K562 (cell line): ENCODE measurements around the gene SCAANT1. TPM values are rescaled to one million over a fixed set of nuclear protein-coding genes. Genes with fewer than 3 reads are reported as not detected.

Source experiments
- ATAC-seq: fragments of 200-7000 bp; cut with Tn5 transposase; 3 replicates; pipeline ENCODE4 v1.9.1; 2020; ENCODE audit warnings: moderate library complexity
- BruUV-seq: library from RNA; stranded (reverse); fragments of 400-500 nt; replicated peaks from 2 replicates; lab custom pipeline; 2021; lab: Mats Ljungman, UMichigan
- CTCF ChIA-PET: fragments of 300-600 bp; formaldehyde crosslinking; extraction: SDS; loops from one replicate; lab custom pipeline; 2021; ENCODE audit warnings: low intra/inter-chr PET ratio; lab: Yijun Ruan, JAX
- POLR2A ChIA-PET: fragments of 300-600, 350-650 bp; sonication (Branson Sonifier 250); formaldehyde crosslinking; extraction: SDS; loops from one replicate; lab custom pipeline; 2021; ENCODE audit warnings: antibody characterized with exemption, inconsistent platforms; lab: Yijun Ruan, JAX
- DNase-seq, 4 experiments: peaks; one replicate each; pipeline versions ENCODE4 v3.0.0 to v3.0.0-alpha.2; 2011 to 2018; ENCODE audit warnings: low spot score in 3 of 4, mixed read lengths in 3 of 4; ENCODE audit errors: extremely low read depth in 1 of 4
- FAIRE-seq: peaks from 2 replicates; lab custom pipeline; 2011; peaks lifted over from hg19 to GRCh38; lab: Jason Lieb, UNC
- H2AFZ ChIP-seq: 2 replicates; pipeline ENCODE4 v1.6.0; 2011; ENCODE audit warnings: low read depth, low read length, control low read depth, inconsistent platforms
- H3K27ac ChIP-seq: fragments of 200-600 bp; 3 replicates; pipeline ENCODE4 v1.8.0; 2011; ENCODE audit warnings: low read depth, mild to moderate bottlenecking, control low read depth, inconsistent platforms, low read length, moderate library complexity, mixed read lengths; ENCODE audit errors: extremely low read depth
- H3K27me3 ChIP-seq, 2 experiments: fragments of 300-600 bp in 1 of 2; 2 replicates in 1 of 2; 3 replicates in 1 of 2; pipeline versions ENCODE4 v1.6.0 to v1.8.0; 2011; ENCODE audit warnings: inconsistent platforms in 2 of 2, low read length in 2 of 2, mild to moderate bottlenecking in 1 of 2, mixed read lengths in 1 of 2, moderate library complexity in 1 of 2; ENCODE audit not compliant: control insufficient read depth in 2 of 2, insufficient read depth in 2 of 2
- H3K36me3 ChIP-seq: fragments of 300-600 bp; 3 replicates; pipeline ENCODE4 v1.8.0; 2011; ENCODE audit warnings: mild to moderate bottlenecking, low read length, inconsistent platforms; ENCODE audit not compliant: control insufficient read depth, insufficient read depth
- H3K4me1 ChIP-seq, 2 experiments: fragments of 200-600 bp in 1 of 2; replicated peaks in 1 of 2; 2 replicates in 1 of 2; 3 replicates in 1 of 2; pipeline versions ENCODE4 v1.5.1 to v1.8.0; 2011; ENCODE audit warnings: inconsistent platforms in 2 of 2, low read length in 2 of 2, mild to moderate bottlenecking in 1 of 2, mixed read lengths in 1 of 2, moderate library complexity in 1 of 2; ENCODE audit not compliant: control insufficient read depth in 2 of 2, insufficient read depth in 2 of 2
- H3K4me2 ChIP-seq: 2 replicates; pipeline ENCODE4 v1.6.1; 2011; ENCODE audit warnings: low read length, control low read depth, inconsistent platforms, mixed read lengths; ENCODE audit not compliant: insufficient read depth
- H3K4me3 ChIP-seq: fragments of 200-600 bp; sonication (generic), shearing (Covaris generic); 2 replicates; pipeline ENCODE4 v1.5.1; 2016; ENCODE audit warnings: control low read depth, inconsistent platforms
- H3K79me2 ChIP-seq: fragments of 200-600 bp; 3 replicates; pipeline ENCODE4 v1.8.0; 2011; ENCODE audit warnings: low read length, inconsistent platforms; ENCODE audit not compliant: control insufficient read depth, insufficient read depth
- H3K9ac ChIP-seq, 2 experiments: 2 replicates each; pipeline versions ENCODE4 v1.6.0 to v1.6.1; 2011; ENCODE audit warnings: low read depth in 2 of 2, low read length in 2 of 2, control low read depth in 1 of 2, inconsistent platforms in 1 of 2, mild to moderate bottlenecking in 1 of 2, mixed read lengths in 1 of 2; ENCODE audit not compliant: insufficient read depth in 1 of 2
- H3K9me1 ChIP-seq: one replicate; pipeline ENCODE4 v1.6.0; 2011; ENCODE audit warnings: inconsistent platforms, mild to moderate bottlenecking, low read length, moderate library complexity; ENCODE audit not compliant: control insufficient read depth, insufficient read depth
- H3K9me3 ChIP-seq: replicated peaks from 2 replicates; pipeline ENCODE4 v1.5.1; 2011; ENCODE audit warnings: low read depth, low read length, inconsistent platforms; ENCODE audit not compliant: control insufficient read depth, insufficient read depth
- H4K20me1 ChIP-seq: replicated peaks from 2 replicates; pipeline ENCODE4 v1.6.1; 2011; ENCODE audit warnings: low read length, inconsistent platforms, mixed read lengths; ENCODE audit not compliant: control insufficient read depth, insufficient read depth
- BACH1 ChIP-seq: fragments of 200-800 bp; sonication (Bioruptor generic); IDR thresholded peaks from 2 replicates; pipeline ENCODE4 v1.6.1; 2016; ENCODE audit warnings: missing genetic modification characterization, missing compliant biosample characterization
- ZBTB11 ChIP-seq, 3 experiments: fragments of 200-800 bp in 1 of 3; fragments of 250-450 bp in 1 of 3; fragments of 450-650 bp in 1 of 3; sonication (Bioruptor Pico) in 1 of 3; sonication (Bioruptor generic) in 1 of 3; formaldehyde crosslinking in 1 of 3; IDR thresholded peaks; 2 replicates each; pipeline versions ENCODE4 v1.6.1 to v1.8.0; 2016 to 2022; ENCODE audit warnings: mild to moderate bottlenecking in 2 of 3, missing genetic modification characterization in 2 of 3, missing compliant biosample characterization in 1 of 3, moderate library complexity in 1 of 3
- WGBS: fragments of 100-300 bp; shearing (Covaris generic); methylation state at CpG from one replicate; pipeline ENCODE4 v1.1.6; 2016; ENCODE audit warnings: low coverage, mixed read lengths; ENCODE audit not compliant: insufficient coverage; ENCODE audit errors: missing lambda C conversion rate; 5-methylcytosine and 5-hydroxymethylcytosine counted together
- in situ Hi-C: fragments of 300-500 bp; cut with MboI; formaldehyde crosslinking; loops from 4 replicates; pipeline ENCODE4 v1.15.0; 2018; ENCODE audit warnings: inconsistent platforms, mixed read lengths
- intact Hi-C: fragments of 100-400 bp; cut with micrococcal nuclease; formaldehyde crosslinking; loops from 2 replicates; pipeline ENCODE4 v1.14.2; 2022
- polyA plus RNA-seq, 8 experiments: library from polyadenylated mRNA; depleted of rRNA in 4 of 8; stranded (reverse) in 5 of 8; unstranded in 3 of 8; fragments of >200 nt; fragmentation: Nextera tagmentation in 2 of 8; fragmentation: Illumina TruSeq in 1 of 8; extraction: Ambion mirVana in 2 of 8; extraction: Trizol in 1 of 8; gene quantifications; 2 replicates each; pipeline versions ENCODE4 v1.2.1 to v1.2.3, GENCODE V29; 2011 to 2014; ENCODE audit warnings: inconsistent platforms in 1 of 8, missing spikeins in 1 of 8
- total RNA-seq, 7 experiments: library from RNA; depleted of rRNA in 6 of 7; stranded (reverse); fragments of >200 nt in 6 of 7; fragmentation: Illumina TruSeq in 2 of 7; extraction: Trizol in 2 of 7; gene quantifications; 2 replicates each; pipeline versions ENCODE4 v1.2.1 to v1.2.3, GENCODE V29; 2011 to 2021; ENCODE audit warnings: low replicate concordance in 1 of 7

Gene SCAANT1
- total and polyA plus RNA-seq, 9 of the 15 experiments (the other 6 are each of a cell fraction or from before 2014, with no cell fraction given) = not detected

GRCh38 chr3:63880653-63881052 lies 31.5 kb downstream of the SCAANT1 start:
- ChIA-PET CTCF (no interaction called here), POLR2A (no interaction called here)
- Histone ChIP-seq H3K4me3 (no peak overlapping the region), H3K36me3 (no peaks in the 10 kb centered on the region), H3K9me3 (no peaks in the 10 kb centered on the region), H3K9ac (no peak overlapping the region), H2AFZ (no peak overlapping the region), H3K79me2 (peaks cover 30% of the 10 kb centered on the region), H3K27ac (no peak overlapping the region), H4K20me1 (peaks cover 12% of the 10 kb centered on the region; the same call in 1 of the 2 replicates), H3K4me2 (no peak overlapping the region), H3K9me1 (no peaks in the 10 kb centered on the region), H3K4me1 (no peaks in the 10 kb centered on the region), H3K27me3 (no peaks in the 10 kb centered on the region)
- intact Hi-C loops (no loop called here), in situ Hi-C loops (no loop called here)
- FAIRE-seq (no peak), DNase-seq (no peak), ATAC-seq (no peak)
- BruUV-seq = no TSS peak
- TF ChIP-seq ZBTB11 (CRISPR knock-in tag; IDR thresholded peaks at IDR 0.05) = peak in 1 of 3 experiments; percentile 50; a peak in 1 of 6 replicates
- TF ChIP-seq BACH1 (tag) = no peak
- 65% methylated on average over 5 of the region's 5 CpGs for WGBS
